Fibroblast of skin of abdomen (primary cell): ENCODE measurements around the gene FAM120B. TPM values are rescaled to one million over a fixed set of nuclear protein-coding genes. Genes with fewer than 3 reads are reported as not detected.
"Not testable (repeated sequence)": the region's sequence is repeated elsewhere in the genome, so short reads cannot be mapped to it uniquely, and the experiment has no call there.

Source experiments
- DNase-seq: peaks from one replicate; pipeline ENCODE4 v3.0.0-alpha.2; 2013
- polyA plus RNA-seq, 2 experiments: library from polyadenylated mRNA; unstranded; fragments of 120-200 nt; gene quantifications; one replicate each; pipeline ENCODE4 v1.2.1, GENCODE V29; 2013; ENCODE audit not compliant: insufficient read length in 2 of 2

FAM120B gene, protein sequence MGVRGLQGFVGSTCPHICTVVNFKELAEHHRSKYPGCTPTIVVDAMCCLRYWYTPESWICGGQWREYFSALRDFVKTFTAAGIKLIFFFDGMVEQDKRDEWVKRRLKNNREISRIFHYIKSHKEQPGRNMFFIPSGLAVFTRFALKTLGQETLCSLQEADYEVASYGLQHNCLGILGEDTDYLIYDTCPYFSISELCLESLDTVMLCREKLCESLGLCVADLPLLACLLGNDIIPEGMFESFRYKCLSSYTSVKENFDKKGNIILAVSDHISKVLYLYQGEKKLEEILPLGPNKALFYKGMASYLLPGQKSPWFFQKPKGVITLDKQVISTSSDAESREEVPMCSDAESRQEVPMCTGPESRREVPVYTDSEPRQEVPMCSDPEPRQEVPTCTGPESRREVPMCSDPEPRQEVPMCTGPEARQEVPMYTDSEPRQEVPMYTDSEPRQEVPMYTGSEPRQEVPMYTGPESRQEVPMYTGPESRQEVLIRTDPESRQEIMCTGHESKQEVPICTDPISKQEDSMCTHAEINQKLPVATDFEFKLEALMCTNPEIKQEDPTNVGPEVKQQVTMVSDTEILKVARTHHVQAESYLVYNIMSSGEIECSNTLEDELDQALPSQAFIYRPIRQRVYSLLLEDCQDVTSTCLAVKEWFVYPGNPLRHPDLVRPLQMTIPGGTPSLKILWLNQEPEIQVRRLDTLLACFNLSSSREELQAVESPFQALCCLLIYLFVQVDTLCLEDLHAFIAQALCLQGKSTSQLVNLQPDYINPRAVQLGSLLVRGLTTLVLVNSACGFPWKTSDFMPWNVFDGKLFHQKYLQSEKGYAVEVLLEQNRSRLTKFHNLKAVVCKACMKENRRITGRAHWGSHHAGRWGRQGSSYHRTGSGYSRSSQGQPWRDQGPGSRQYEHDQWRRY
- polyA plus RNA-seq (2013, experiment 1 of 2; ENCODE audit: insufficient read length) = 21.4 TPM
- polyA plus RNA-seq (2013, experiment 2 of 2; ENCODE audit: insufficient read length) = 20.8 TPM

DNA sequence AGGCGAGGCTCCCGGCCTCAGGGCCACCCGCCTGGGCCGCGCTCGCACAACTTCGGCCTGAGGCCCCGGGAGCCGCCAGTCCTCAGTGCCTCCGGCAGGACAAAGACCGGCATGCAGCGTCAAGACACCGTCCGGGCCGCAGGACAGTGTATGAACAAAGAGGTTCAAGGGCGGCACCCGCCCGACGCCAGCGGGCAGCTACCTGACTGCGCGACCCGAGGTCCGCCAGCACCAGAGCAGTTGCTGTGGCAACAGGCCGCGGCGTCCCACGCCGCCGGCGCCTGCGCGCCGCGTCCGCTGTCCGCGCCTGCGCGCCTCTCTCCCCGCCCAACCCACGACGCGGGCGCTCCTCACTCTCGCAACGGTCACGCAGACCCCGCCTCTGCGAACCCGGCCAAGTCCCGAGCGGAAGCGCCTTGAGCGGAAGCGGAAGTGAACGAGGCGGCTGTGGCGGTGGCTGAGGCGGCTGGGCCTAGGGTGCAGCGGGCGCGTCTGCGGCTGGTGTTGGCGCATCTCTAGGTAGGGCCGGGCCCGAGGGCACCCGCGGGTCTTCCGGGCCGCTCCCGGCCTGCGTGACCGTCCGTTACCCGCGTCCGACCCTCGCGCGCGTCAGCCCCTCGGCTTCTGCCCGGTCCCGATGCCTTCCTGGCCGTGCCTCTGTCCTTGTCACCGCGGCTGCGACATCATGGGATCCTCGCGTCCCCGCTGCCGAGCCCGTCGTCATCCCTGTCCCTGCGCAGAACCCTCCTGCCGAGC lies at the start of gene FAM120B:
Gene FAM120B (plus strand): TSS at position 435 of the 756 bp plus-strand sequence. CDS start 10,633 bp downstream, outside the sequence.
- DNase-seq = peak; percentile 96

DNA sequence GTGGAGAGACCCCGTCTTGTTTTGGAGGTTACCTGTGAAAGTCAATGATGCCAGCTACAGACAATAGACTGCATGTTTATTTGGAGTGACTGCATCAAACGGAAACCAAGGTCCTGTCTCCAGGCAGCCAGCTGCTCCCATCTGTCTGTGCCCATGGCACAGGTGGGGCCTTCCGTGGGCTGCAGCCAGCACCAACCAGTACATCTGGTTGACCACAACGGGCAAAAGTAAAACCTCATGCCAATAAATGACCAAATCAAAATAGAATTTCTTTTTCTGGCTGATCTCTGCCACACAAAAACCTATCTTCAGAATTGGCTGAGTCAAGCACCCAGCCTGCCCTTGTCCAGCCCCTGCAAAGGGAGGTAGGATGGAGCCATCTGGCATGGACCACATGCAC lies 49.2 kb upstream of the FAM120B start:
- no peak for DNase-seq

DNA sequence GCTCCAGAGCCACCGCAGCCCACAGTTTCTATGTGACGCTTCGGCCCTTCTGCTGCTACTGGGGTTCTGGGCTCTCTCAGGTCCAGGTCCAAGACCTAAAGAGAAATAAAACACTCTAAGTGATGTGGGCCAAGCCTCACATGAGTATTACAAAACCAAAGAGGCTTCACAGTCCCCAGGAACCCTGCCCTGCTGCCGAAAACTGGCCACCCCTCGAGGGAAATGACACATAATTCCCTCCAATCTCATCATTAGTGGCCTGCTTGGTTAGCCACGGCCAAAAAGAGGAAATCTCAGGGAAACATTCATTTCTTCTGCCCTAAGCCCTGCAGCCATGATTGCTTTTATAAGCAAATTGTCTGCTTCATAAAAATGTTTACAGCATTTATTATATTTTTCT lies 48.2 kb upstream of the FAM120B start:
- no peak for DNase-seq

DNA sequence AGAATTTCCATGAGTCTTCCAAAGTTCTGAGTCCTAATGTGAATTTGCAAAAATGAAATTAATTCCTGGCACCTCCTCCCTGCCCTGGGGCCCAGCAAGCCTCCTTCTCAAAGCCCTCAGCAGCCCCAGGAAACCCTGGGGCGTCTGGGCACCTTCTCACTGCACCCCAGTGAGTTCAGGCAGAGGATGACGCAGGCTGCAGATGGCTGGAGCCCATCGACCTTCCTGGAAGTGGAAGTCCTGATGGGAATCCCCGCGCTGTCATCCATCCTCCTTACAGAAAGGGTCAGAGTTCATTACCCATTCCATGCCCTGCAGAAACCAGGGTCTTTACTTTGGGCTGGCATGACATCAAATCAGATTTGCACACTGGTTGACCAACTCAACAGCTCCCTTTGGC lies 47.3 kb upstream of the FAM120B start:
- no peak for DNase-seq

DNA sequence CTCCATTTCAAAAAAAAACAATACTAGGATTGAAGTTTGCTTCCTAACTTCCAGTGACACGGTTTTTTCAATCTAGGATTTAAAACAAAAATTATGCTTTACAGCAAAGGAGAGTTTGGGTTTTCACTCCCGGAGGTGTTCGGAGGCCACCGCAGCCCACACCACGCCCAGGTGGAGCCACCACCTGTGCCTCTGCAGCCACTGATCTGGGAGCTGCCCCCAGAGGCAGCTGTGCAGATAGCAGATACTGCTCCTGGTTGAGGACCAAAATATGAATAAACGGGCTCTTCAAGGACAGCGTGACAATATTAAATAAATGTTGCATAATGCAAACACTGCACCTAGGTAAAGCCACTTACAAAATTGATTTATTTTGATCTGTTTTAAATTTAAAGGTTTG lies 45.9 kb upstream of the FAM120B start:
- DNase-seq = no peak

DNA sequence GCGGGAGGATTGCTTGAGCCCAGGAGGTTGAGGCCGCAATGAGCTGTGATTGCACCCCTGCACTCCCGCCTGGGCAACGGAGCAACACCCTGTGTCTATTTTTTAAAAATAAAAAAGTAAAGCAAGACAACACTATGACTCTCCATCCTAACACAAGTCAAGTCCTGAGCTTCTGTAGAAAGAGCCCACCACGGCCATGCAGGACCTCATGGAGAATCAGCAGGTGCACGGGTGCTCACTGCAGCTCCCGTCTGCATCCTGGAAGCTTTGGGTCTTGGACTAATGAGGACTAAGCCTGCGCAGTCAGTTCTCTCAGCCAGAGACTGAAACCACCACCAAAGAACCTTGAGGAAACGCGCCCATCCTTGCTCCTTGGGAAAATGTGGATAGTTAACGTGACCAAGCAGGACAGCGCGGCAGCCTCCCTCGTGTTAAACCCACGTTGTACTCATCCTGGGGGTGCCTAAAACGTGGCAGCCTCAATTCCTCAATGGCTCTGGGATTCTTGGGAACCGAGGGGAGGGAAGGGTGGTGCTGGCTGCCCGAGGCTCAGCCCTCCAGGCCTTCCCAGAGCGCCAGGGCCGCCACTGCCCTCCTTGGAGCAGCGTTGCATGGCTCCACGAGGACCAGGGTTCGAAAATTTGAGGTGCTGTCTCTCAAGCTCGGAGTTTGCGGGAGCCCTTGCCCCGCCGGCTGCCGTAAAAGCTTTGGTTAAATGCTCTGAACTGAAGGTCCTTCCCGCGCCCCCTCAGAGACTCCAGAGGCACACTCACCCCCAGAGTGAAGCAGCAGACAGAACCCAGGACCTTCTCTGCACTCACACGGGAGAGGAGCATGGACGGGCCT lies 44.7 kb upstream of the FAM120B start:
- DNase-seq = no peak

DNA sequence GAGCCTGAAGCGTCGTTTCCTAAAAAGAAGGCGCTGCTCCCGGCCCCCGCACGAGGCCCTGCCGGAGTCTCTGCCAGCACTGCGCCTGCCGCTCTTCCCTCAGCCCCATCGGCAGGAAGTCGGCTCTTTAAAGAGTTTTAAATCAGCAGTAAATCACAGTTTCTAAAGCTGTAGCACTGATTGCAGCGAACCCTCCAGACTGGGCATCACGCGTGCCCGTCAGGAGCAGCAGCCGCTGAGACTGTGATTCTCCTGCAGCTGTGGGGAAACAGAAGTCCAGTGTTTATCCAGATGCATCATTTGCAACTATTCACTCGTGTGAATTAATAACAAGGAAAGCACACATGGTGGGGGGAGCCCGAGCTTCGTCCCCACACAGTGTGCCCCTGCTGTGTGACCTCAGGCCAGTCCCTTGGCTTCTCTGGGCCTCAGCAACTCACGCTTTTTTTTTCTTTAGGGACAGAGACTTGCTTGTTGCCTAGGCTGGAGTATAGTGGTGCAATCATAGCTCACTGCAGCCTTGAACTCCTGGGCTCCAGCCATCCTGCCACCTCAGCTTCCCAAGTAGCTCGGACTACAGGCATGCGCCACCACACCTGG lies 44.0 kb upstream of the FAM120B start:
- DNase-seq = no peak

DNA sequence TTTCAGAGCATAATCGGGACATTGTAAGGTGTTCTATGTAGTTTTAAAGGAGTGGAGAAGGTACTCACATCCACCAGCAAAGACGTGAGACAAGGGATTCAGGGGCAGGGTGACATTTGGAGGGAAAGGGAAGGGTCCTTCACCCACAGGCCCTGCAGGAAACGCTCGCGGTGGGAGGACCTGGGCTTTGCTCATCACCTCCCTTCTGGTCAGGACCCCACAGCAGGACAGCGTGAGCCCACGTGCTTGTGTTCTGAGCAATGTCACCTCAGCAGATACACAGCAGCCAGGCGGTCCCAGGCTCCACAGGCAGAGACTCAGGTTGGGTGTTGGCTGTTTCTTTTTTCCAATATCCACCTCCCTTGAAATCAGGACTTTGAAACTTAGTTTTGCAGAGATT lies 43.1 kb upstream of the FAM120B start:
- DNase-seq = no peak

DNA sequence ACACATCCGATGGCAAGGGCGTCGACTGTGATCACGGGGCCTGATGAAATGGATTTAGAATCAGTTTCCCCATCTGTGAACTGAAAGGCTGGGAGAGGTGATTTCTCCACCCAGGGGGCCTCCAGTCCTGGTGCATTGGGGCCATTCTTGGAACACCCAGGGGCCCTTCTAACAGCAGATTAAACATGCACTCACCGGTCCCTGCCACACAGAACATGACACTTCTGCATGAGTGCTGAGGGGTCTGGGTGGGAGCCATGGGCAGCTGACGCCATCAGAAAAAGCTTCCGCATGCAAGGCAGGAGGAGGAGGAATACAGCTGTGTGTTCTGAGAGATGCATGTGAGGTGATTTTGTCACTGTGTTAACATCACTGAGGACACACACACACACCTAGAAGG lies 42.5 kb upstream of the FAM120B start:
- DNase-seq = no peak

DNA sequence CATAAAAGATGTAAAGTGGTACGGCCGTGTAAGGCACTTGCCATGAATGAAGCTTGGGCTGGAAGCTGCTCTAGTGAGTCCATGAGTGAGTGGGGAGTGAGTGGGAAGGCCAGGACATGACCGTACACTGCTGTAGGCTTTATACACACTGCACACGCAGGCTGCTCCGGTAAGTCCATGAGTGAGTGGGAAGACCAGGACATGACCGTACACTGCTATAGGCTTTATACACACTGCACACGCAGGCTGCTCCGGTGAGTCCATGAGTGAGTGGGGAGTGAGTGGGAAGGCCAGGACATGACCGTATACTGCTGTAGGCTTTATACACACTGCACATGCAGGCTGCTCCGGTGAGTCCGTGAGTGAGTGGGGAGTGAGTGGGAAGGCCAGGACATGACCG lies 41.9 kb upstream of the FAM120B start:
- not testable (repeated sequence) for DNase-seq

DNA sequence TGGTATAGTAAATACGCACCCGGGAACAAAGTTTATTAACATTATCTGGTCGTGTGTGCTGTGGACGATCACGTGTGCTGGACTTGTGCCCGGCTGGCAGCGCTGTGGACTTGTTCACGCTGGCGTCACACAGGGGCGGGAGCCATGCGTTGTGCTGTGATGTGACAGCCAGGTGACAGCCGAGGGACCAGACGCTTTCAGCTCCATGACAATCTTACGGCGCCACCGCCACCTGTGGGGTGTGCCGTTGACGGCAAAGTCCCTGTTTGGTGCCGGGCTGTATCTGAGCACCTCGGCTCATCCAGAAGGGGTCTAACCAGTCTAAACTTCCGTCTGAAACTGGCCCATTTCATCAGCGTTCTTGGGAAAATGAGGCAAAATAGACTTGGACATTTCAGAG lies 40.9 kb upstream of the FAM120B start:
- DNase-seq = no peak

DNA sequence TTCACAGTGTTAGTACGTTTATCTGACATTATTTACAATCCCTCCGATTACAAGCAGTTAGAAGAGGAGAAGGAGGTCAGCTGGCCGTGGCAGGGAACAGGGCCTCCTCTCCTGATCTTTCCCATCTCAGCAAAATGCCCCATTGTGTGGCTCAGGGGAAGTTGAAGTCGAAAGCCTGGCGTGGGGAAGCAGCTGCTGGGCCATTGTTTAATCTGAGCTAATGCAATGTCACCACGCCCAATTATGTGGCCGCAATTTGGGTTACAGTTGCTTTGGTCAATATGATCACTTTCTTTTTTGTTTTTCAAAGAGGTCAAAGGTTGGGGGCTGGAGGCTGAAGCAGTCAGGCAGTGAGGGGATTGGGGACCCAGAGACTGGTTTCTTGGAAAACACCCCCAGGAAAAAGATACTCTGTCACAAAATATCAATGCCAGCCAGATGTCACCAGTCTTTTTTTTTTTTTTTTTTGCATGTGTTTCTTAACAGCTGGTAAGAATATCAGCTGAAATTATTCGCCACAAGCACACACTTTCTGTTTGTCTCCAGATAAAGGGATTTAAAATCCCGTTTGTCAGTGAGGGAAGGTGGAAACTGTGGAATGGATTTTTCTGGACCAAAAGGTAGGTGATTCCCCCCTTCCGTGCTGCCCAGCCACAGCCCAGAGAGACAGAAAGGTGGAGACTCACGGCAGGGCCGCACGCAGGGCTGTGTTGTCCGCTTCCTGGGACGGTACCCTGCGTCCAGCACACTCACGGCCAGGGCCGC lies 40.3 kb upstream of the FAM120B start:
- no peak for DNase-seq

DNA sequence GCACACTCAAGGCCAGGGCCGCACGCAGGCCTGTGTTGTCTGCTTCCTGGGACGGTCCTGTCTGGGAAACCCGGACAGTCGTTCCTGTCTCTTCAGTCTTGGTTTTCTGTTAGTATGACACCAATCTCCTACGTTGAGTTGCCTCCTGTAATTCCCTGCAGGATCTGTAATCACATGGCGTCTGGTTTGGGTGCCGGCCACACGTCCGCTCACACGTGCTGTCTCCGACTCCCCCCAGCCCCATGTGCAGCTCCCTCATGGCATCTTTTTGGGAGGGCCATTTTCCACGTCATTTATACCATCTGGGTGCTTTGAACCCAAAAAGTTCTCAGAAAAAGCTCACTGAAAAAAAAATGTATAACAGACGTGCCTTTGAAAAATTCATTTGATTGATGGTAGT lies 38.9 kb upstream of the FAM120B start:
- no peak for DNase-seq

DNA sequence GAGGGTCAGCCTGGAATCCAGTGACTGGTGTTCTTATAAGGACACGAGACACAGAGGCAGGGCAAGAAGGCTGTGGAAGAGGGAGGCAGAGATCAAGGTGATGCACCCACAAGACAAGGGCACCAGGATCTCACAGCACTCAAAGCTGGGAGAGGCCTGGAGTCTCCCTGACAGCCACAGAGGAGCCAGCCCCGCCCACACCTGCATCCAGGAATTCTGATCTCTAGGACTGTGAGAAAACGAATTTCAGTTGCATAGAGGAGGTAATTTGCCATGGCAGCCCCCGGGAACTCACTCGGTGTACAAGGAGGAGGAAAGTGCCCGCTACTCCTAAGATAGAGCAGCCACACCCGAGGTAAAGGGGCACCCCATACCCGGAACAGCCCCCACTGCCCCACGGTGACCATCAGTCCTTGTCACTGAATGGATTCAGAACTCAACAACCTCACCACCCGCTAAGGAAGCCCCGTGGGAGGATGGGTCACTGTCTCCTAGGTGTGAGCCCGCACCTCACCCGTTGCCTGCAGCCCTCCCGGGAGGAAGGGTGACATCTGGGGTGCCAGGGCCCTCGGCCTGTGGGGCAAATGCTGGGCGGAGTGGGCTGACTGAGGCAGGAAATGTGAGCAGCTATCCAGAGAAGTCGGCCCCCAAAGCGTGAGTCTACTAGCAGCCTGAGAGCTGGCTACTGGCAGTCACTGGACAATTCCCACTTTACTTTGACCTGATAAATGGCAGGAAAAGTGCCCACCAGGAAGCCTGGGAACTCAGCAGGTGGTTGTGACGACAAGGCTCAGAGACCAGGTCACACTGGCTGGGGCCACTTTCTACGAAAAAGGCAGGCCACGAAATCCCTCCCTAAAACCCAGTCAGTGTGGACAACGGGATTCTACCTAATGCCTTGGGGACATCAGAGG lies 38.1 kb upstream of the FAM120B start:
- DNase-seq = no peak

DNA sequence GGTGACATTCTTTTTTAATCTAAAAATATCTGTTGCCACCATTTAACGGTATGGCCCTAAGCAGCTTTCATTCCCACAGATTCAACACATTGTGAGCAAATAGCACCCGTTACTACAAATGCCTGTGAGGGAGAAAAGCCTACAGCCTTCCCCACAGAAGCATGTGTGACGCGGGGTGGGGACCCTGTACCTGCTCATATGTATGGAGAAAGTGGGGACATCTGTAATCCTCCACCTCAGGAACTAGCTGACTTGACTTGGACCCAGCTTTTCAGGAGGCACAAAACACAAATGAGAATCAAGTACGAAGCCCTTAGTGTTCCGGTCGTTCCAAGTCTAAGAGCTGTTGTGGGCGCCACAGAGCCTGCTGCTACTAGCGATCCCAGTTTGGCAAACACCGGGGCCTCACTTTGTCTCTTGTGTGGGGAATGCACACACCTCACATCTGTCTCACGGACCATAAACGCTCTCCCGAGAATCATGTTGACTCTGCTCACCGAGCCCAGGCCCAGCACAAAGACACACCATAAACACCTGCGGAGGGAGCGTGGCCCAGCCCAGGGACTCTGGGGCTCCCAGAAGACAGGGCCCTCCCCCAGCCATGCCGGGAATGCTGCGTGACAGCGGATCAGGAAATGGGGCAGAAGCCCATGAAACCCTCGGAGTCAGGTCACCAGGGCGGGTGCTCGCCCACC lies 37.3 kb upstream of the FAM120B start:
- no peak for DNase-seq

DNA sequence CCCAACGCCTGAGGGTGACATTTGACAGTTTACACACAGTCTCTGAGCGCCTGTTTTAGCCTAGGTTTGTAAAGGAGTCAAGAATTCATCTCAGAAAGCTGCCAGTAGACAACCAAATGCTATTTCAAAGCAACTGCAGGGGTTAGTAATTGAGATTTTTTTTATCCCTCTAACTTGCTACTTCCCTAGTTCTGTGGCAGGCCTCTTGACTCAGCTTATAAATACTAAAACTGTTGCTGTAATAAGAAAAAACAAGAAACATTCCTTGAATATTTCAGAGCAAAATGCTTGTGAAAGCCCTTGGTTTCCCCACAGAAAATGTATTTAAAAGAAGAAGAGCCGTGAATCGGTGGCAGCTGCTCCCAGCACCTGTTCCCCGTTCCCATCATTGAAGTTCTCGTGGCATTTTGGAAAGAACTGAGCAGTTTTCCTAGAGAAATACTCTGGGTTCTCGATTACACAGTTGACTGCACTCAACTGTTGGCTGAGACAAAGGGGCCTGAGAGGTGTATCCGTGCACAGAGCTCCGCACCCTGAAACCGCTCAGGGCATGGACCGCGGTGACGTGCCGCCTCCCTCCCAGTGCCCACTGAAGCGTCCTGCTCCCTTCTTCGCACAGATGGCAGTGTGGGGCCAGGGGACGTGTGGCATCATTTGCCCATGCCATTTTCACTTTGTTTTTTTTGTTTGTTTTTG lies 36.6 kb upstream of the FAM120B start:
- no peak for DNase-seq

DNA sequence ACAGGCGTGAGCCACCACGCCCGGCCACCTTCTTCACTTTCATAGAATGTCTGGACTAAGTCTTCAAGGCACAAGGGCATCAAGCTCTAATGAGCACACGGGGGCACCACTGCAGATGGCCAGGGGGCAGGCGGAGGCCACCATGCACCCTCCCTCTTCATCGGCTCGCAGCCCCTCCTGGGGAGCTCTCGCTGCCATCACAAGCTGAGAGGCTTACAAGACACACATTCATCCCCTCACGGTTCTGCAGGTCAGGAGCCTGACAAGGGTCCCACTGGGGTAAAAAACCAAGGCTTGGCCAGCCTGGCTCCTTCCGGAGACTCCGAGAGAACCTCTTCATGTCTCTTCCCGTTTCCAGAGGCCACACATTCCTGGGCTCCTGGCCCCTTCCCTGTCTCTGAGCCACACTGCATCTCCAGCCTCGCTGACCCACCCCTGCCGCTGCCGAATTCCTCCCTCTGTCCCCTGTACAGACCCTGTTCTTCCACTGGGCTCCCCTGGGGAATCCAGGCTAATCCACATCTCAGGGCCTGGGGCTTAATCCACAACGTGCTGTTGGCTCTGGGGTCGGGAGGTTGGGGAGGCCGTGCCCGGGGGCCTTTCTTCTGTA lies 35.5 kb upstream of the FAM120B start:
- DNase-seq = no peak
